Muscle layer of colon (tissue), 2 donors: Measurements from ENCODE around the gene OR1J2.
"Not testable (repeated sequence)": the region's sequence is repeated elsewhere in the genome, so short reads cannot be mapped to it uniquely, and the experiment has no call there.

Source experiments
- H3K27ac ChIP-seq: one replicate; pipeline ENCODE4 v1.7.0; 2013; ENCODE audit warnings: low read depth, mild to moderate bottlenecking, low read length, moderate library complexity
- H3K27me3 ChIP-seq, 2 donors: one replicate each; pipeline ENCODE4 v1.7.0; 2013; ENCODE audit warnings: low read length in 2 of 2, mild to moderate bottlenecking in 2 of 2; ENCODE audit not compliant: insufficient read depth in 2 of 2, control insufficient read depth in 1 of 2
- H3K36me3 ChIP-seq: one replicate; pipeline ENCODE4 v1.7.0; 2013; ENCODE audit warnings: mild to moderate bottlenecking, low read length; ENCODE audit not compliant: insufficient read depth
- H3K4me1 ChIP-seq: one replicate; pipeline ENCODE4 v1.7.0; 2013; ENCODE audit warnings: mild to moderate bottlenecking, low read length; ENCODE audit not compliant: insufficient read depth
- H3K4me3 ChIP-seq, 2 donors: one replicate each; pipeline ENCODE4 v1.7.0; 2013; ENCODE audit warnings: low read length in 2 of 2, low read depth in 1 of 2, mild to moderate bottlenecking in 1 of 2, moderate library complexity in 1 of 2
- H3K9ac ChIP-seq: one replicate; pipeline ENCODE4 v1.7.0; 2013; ENCODE audit warnings: low read length
- H3K9me3 ChIP-seq: one replicate; pipeline ENCODE4 v1.7.0; 2013; ENCODE audit warnings: mild to moderate bottlenecking, low read length
- donor health status: abdominal sarcoma.
- donor health status: Adenocarcinoma of cecum.

The OR1J2 gene

DNA sequence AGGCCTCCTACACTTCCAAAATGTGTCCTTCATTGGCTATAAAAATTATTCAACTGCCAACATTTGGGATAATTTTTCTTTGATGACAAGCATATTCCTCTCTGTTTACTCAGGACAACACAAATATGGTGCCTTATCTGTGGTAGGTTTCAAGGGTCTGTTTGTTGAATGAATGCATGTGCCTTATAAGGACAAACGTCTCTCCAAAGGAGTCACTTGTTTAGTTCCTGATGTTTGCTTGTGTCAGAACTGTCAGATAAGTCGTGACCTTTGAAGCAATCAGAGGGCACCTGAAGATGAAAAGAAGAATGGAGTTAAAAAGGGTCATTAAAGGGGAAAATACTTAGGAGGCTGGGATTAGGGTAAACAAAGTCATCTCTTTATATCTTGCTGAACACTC lies 3.6 kb upstream of the OR1J2 start:
- no peaks in the 10 kb centered on the region for H3K4me1 ChIP-seq
- H3K27me3 ChIP-seq: no peaks in the 10 kb centered on the region
- H3K9ac ChIP-seq: no peak overlapping the region
- H3K27ac ChIP-seq: no peak overlapping the region
- H3K4me3 ChIP-seq: no peak overlapping the region
- no peaks in the 10 kb centered on the region for H3K9me3 ChIP-seq
- no peaks in the 10 kb centered on the region for H3K36me3 ChIP-seq

- Histone ChIP-seq H3K4me3 (no peak overlapping the region), H3K36me3 (no peaks in the 10 kb centered on the region), H3K27me3 (no peaks in the 10 kb centered on the region), H3K27ac (no peak overlapping the region), H3K9ac (no peak overlapping the region), H3K4me1 (no peaks in the 10 kb centered on the region), H3K9me3 (no peaks in the 10 kb centered on the region)
These were observed 7.6 kb downstream of the OR1J2 start for GRCh38 chr9:122518226-122518625.

DNA sequence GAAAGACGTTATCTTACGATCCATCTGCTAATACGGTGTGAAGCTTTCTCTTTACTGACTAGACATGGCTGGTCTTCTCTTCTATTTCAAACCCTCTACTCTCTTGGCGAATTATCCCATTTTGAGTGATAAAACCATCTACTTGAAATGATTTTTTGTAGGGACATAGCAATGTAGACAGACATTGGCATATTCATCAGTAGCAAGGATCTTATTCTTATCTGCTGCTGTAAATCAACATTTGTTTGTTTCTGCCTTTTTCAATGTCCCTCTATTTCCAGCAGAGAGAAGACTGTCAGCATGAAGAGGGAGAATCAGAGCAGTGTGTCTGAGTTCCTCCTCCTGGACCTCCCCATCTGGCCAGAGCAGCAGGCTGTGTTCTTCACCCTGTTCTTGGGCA lies 8.2 kb downstream of the OR1J2 start, which contains the start of gene OR1J4:
OR1J4 (plus strand) TSS at position 301 of the 400 bp plus-strand sequence; CDS start at position 301, 0 bp downstream.
- no peaks in the 10 kb centered on the region for H3K27me3 ChIP-seq
- no peaks in the 10 kb centered on the region for H3K4me1 ChIP-seq
- H3K9ac ChIP-seq: no peak within 1 kb of the TSS

DNA sequence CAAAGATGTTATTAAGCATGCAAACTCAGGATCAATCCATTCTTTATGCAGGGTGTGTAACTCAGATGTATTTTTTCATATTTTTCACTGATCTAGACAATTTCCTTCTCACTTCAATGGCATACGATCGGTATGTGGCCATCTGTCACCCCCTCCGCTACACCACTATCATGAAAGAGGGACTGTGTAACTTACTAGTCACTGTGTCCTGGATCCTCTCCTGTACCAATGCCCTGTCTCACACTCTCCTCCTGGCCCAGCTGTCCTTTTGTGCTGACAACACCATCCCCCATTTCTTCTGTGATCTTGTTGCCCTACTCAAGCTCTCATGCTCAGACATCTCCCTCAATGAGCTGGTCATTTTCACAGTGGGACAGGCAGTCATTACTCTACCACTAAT lies 8.8 kb downstream of the OR1J2 start:
- no peak overlapping the region for H3K27ac ChIP-seq
- no peaks in the 10 kb centered on the region for H3K4me1 ChIP-seq
- no peaks in the 10 kb centered on the region for H3K27me3 ChIP-seq
- H3K4me3 ChIP-seq: no peak overlapping the region
- no peak overlapping the region for H3K9ac ChIP-seq
- H3K36me3 ChIP-seq: no peaks in the 10 kb centered on the region
- no peaks in the 10 kb centered on the region for H3K9me3 ChIP-seq

More for the DNA sequence above, 8.2 kb downstream of the OR1J2 start, which contains the start of gene OR1J4:
- Histone ChIP-seq H3K27ac (no peak within 1 kb of the TSS), H3K4me3 (no peak within 1 kb of the TSS), H3K36me3 (no peaks in the 10 kb centered on the region), H3K9me3 (no peaks in the 10 kb centered on the region)

- Histone ChIP-seq H3K27ac (no peak overlapping the region), H3K9me3 (no peaks in the 10 kb centered on the region), H3K4me3 (no peak overlapping the region), H3K4me1 (no peaks in the 10 kb centered on the region), H3K27me3 (no peaks in the 10 kb centered on the region), H3K36me3 (no peaks in the 10 kb centered on the region), H3K9ac (no peak overlapping the region)
These were observed 16.0 kb downstream of the OR1J2 start for GRCh38 chr9:122526602-122527001.

DNA sequence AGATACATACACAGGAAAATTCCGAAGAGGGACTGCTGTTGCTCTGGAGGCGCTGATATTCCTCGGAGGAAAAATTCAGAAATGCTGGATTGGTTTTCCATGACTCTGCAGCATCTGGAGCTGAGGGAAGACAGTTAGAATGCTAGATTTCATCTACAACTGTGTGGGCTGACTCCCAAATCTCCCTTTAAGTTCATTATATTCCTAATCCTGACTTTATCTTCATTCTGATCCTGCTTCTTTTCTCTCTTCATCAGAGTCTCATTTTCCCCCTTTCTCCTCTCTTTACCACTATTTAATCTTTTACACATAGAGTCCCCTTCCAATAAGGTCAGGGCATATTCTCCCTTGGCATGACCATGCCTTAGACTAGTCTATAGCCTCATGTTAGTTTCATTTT lies 16.6 kb downstream of the OR1J2 start, which contains the start of gene OR1N1:
OR1N1 (minus strand) TSS at position 101 of the 400 bp plus-strand sequence; CDS start at position 101, 0 bp downstream.
- no peaks in the 10 kb centered on the region for H3K9me3 ChIP-seq
- H3K4me3 ChIP-seq: no peak within 1 kb of the TSS
- no peaks in the 10 kb centered on the region for H3K27me3 ChIP-seq
- H3K36me3 ChIP-seq: no peaks in the 10 kb centered on the region
- H3K27ac ChIP-seq: no peak within 1 kb of the TSS
- no peak within 1 kb of the TSS for H3K9ac ChIP-seq
- H3K4me1 ChIP-seq: no peaks in the 10 kb centered on the region

- H3K4me3 ChIP-seq, H3K27me3 ChIP-seq, H3K9me3 ChIP-seq, H3K36me3 ChIP-seq, H3K27ac ChIP-seq, H3K9ac ChIP-seq, H3K4me1 ChIP-seq: not testable (repeated sequence)
These were observed 20.6 kb downstream of the OR1J2 start for GRCh38 chr9:122531157-122531556.

- Histone ChIP-seq H3K27me3 (no peaks in the 10 kb centered on the region), H3K9ac (no peak overlapping the region), H3K36me3 (no peaks in the 10 kb centered on the region), H3K4me3 (no peak overlapping the region), H3K4me1 (no peaks in the 10 kb centered on the region), H3K27ac (no peak overlapping the region), H3K9me3 (no peaks in the 10 kb centered on the region)
These were observed 25.5 kb downstream of the OR1J2 start for GRCh38 chr9:122536134-122536533.

GRCh38 chr9:122537066-122537465 lies 26.5 kb downstream of the OR1J2 start:
- not testable (repeated sequence) for H3K4me3 ChIP-seq, H3K4me1 ChIP-seq, H3K27ac ChIP-seq, H3K9me3 ChIP-seq, H3K27me3 ChIP-seq, H3K36me3 ChIP-seq, H3K9ac ChIP-seq

GRCh38 chr9:122538757-122539156 lies 28.2 kb downstream of the OR1J2 start:
- H3K9ac ChIP-seq: no peak overlapping the region
- H3K4me1 ChIP-seq: no peaks in the 10 kb centered on the region
- no peaks in the 10 kb centered on the region for H3K36me3 ChIP-seq
- H3K27ac ChIP-seq: no peak overlapping the region
- H3K4me3 ChIP-seq: no peak overlapping the region
- no peaks in the 10 kb centered on the region for H3K27me3 ChIP-seq
- H3K9me3 ChIP-seq: no peaks in the 10 kb centered on the region

DNA sequence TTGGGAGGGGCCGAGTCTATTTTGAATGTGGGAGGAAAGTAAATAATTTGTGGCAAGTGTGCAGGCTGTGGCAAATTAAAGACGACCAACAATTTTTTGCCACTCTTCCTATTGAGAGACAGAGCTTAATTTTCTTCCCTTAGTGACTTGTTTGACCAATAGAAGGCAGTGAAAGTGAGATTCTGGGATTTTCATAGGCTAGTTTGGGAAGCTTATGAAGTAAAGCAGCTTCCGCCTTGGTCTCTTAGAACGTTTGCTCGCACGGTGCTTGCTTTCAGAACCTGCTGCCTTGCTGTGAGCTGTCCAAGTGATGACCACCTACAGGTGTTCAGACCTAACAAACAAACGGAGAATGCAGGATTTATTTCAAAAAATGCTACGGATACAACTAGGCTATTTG lies 35.6 kb downstream of the OR1J2 start:
- Histone ChIP-seq H3K27ac (no peak overlapping the region), H3K9me3 (no peaks in the 10 kb centered on the region), H3K4me1 (no peaks in the 10 kb centered on the region), H3K9ac (no peak overlapping the region), H3K27me3 (no peaks in the 10 kb centered on the region), H3K4me3 (no peak overlapping the region), H3K36me3 (no peaks in the 10 kb centered on the region)

DNA sequence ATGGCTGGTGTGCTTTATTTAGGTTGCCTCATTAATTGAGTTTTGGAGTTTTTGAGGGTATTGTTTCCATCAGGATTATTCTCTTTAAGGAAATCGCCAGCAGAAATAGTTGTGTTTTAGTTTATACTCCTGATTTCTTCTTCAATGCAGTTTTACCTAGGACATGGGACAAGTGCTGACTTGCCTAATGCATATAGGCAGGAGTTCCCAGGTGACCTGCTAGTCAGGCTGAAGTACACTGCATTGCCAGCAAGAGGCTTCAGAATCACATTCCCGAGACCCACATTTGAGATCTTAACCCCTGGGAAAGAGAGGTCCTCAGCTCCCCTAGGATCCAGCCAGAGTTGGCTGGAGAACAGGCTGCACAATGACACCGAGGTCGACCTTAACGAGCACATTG lies 40.8 kb downstream of the OR1J2 start:
- H3K36me3 ChIP-seq: no peaks in the 10 kb centered on the region
- no peaks in the 10 kb centered on the region for H3K27me3 ChIP-seq
- no peak overlapping the region for H3K4me3 ChIP-seq
- no peaks in the 10 kb centered on the region for H3K4me1 ChIP-seq
- H3K27ac ChIP-seq: no peak overlapping the region
- H3K9ac ChIP-seq: no peak overlapping the region
- no peaks in the 10 kb centered on the region for H3K9me3 ChIP-seq
